ENCODE data around the gene PAQR9.

GRCh38 chr3:142912402-142913172, 50.9 kb downstream of the PAQR9 start:
- TF ChIP-seq CTCF (IDR thresholded peaks at IDR 0.05) (no peak), POLR2A (IDR thresholded peaks at IDR 0.05) (no peak), EP300 (IDR thresholded peaks at IDR 0.05) (no peak), POLR2AphosphoS5 (IDR thresholded peaks at IDR 0.05) (no peak)
